CD4-positive, CD25-positive, alpha-beta regulatory T cell (primary cell): Measurements from ENCODE around the gene TMEM132A. TPM values are rescaled to one million over a fixed set of nuclear protein-coding genes. Genes with fewer than 3 reads are reported as not detected.

ENCODE experiments used
- ATAC-seq, 2 donors: fragments of 150-1000 bp; cut with Tn5 transposase; one replicate each; pipeline ENCODE4 v1.10.0; 2021; ENCODE audit warnings: low read depth in 2 of 2, moderate number of reproducible peaks in 2 of 2, moderate library complexity in 1 of 2
- DNase-seq, 3 donors: peaks; one replicate each; pipeline versions ENCODE4 v3.0.0 to v3.0.0-alpha.2; 2012 to 2022; ENCODE audit warnings: mixed read lengths in 1 of 3
- H3K27ac ChIP-seq: one replicate; pipeline ENCODE4 v1.7.0; 2013; ENCODE audit warnings: mild to moderate bottlenecking, low read length; ENCODE audit not compliant: insufficient read depth, poor library complexity, severe bottlenecking
- H3K27me3 ChIP-seq: one replicate; pipeline ENCODE4 v1.7.0; 2013; ENCODE audit warnings: low read length; ENCODE audit not compliant: control insufficient read depth, insufficient read depth
- H3K36me3 ChIP-seq: one replicate; pipeline ENCODE4 v1.7.0; 2013; ENCODE audit warnings: mild to moderate bottlenecking, low read length, moderate library complexity; ENCODE audit not compliant: control insufficient read depth, insufficient read depth
- H3K4me1 ChIP-seq: 2 replicates; pipeline ENCODE4 v1.7.0; 2013; ENCODE audit warnings: mild to moderate bottlenecking, low read length; ENCODE audit not compliant: insufficient read depth, control insufficient read depth, poor library complexity, severe bottlenecking
- H3K4me3 ChIP-seq: one replicate; pipeline ENCODE4 v1.7.0; 2013; ENCODE audit warnings: low read depth, mild to moderate bottlenecking, low read length, moderate library complexity
- H3K9me3 ChIP-seq, 2 experiments: 1 replicate in 1 of 2; 2 replicates in 1 of 2; pipeline ENCODE4 v1.7.0; 2013; ENCODE audit warnings: low read length in 2 of 2, mild to moderate bottlenecking in 1 of 2, moderate library complexity in 1 of 2; ENCODE audit not compliant: control insufficient read depth in 2 of 2
- H3K27ac Mint-ChIP-seq, 3 donors: one replicate each; pipeline ENCODE4 v1.8.0; 2020 to 2022; ENCODE audit warnings: mild to moderate bottlenecking in 3 of 3, mixed read lengths in 3 of 3, moderate library complexity in 2 of 3
- H3K27me3 Mint-ChIP-seq: one replicate; pipeline ENCODE4 v1.8.0; 2022; ENCODE audit warnings: mild to moderate bottlenecking, mixed read lengths
- H3K36me3 Mint-ChIP-seq: one replicate; pipeline ENCODE4 v1.8.0; 2020; ENCODE audit warnings: mixed read lengths
- H3K4me1 Mint-ChIP-seq, 4 donors: one replicate each; pipeline ENCODE4 v1.8.0; 2020 to 2022; ENCODE audit warnings: mixed read lengths in 4 of 4, mild to moderate bottlenecking in 1 of 4
- H3K4me3 Mint-ChIP-seq, 4 donors: one replicate each; pipeline ENCODE4 v1.8.0; 2020 to 2022; ENCODE audit warnings: mild to moderate bottlenecking in 4 of 4, mixed read lengths in 4 of 4, moderate library complexity in 3 of 4
- H3K9me3 Mint-ChIP-seq, 7 donors: one replicate each; pipeline ENCODE4 v1.8.0; 2020 to 2022; ENCODE audit warnings: mixed read lengths in 7 of 7, mild to moderate bottlenecking in 3 of 7, moderate library complexity in 2 of 7
- polyA plus RNA-seq, 4 donors: library from polyadenylated mRNA; unstranded; fragments of 300-500 nt; fragmentation: Illumina TruSeq; gene quantifications; one replicate each; pipeline ENCODE4 v1.2.3, GENCODE V29; 2021
- total RNA-seq: library from RNA; stranded (reverse); gene quantifications from one replicate; pipeline ENCODE4 v1.2.3, GENCODE V29; 2022

TMEM132A gene
- total and polyA plus RNA-seq, 5 donors from 2014 or later: not detected

- Mint-ChIP-seq H3K9me3 (no peaks in the 10 kb centered on the region), H3K36me3 (peaks cover 40% of the 10 kb centered on the region), H3K27ac (no peak overlapping the region)
Observed at GRCh38 chr11:60918251-60918938, 5.9 kb upstream of the TMEM132A start.

GRCh38 chr11:60918939-60919265 is 5.4 kb upstream of the TMEM132A start:
- Mint-ChIP-seq H3K36me3 (peaks cover 41% of the 10 kb centered on the region), H3K27ac (no peak overlapping the region), H3K27me3 (peaks cover 6% of the 10 kb centered on the region), H3K9me3 (no peaks in the 10 kb centered on the region), H3K4me1 (peaks cover 6 to 49% (median 24%) of the 10 kb centered on the region in 4 donors), H3K4me3 (no peak overlapping the region)
- peaks cover 48% of the 10 kb centered on the region for H3K36me3 ChIP-seq
- H3K4me3 ChIP-seq: no peak overlapping the region
- H3K4me1 ChIP-seq: peaks cover 29% of the 10 kb centered on the region
- H3K27me3 ChIP-seq: no peaks in the 10 kb centered on the region
- no peak for DNase-seq
- no peak for ATAC-seq
- no peak overlapping the region for H3K27ac ChIP-seq
- H3K9me3 ChIP-seq: no peaks in the 10 kb centered on the region

More at GRCh38 chr11:60918251-60918938, 5.9 kb upstream of the TMEM132A start:
- no peak for ATAC-seq
- Mint-ChIP-seq H3K4me3 (no peak overlapping the region), H3K27me3 (peaks cover 4% of the 10 kb centered on the region), H3K4me1 (peaks cover 11 to 52% (median 27%) of the 10 kb centered on the region in 4 donors)
- Histone ChIP-seq H3K27me3 (no peaks in the 10 kb centered on the region), H3K9me3 (no peaks in the 10 kb centered on the region), H3K4me3 (no peak overlapping the region), H3K27ac (no peak overlapping the region), H3K4me1 (peaks cover 28% of the 10 kb centered on the region), H3K36me3 (peaks cover 45% of the 10 kb centered on the region)
- DNase-seq: no peak

- H3K36me3 ChIP-seq: peaks cover 48% of the 10 kb centered on the region
- ATAC-seq (no peak), DNase-seq (no peak)
- Mint-ChIP-seq H3K4me1 (peaks cover 4 to 47% (median 24%) of the 10 kb centered on the region in 4 donors), H3K27me3 (peaks cover 6% of the 10 kb centered on the region), H3K27ac (no peak overlapping the region), H3K36me3 (peaks cover 41% of the 10 kb centered on the region), H3K4me3 (no peak overlapping the region), H3K9me3 (no peaks in the 10 kb centered on the region)
- H3K27ac ChIP-seq: no peak overlapping the region
- no peaks in the 10 kb centered on the region for H3K27me3 ChIP-seq
- H3K4me3 ChIP-seq: no peak overlapping the region
- H3K9me3 ChIP-seq: no peaks in the 10 kb centered on the region
- H3K4me1 ChIP-seq: peaks cover 29% of the 10 kb centered on the region
Observed at GRCh38 chr11:60919320-60919719, 4.9 kb upstream of the TMEM132A start.

- Histone ChIP-seq H3K27me3 (no peaks in the 10 kb centered on the region), H3K27ac (no peak overlapping the region), H3K4me1 (peaks cover 29% of the 10 kb centered on the region), H3K36me3 (peaks cover 48% of the 10 kb centered on the region), H3K4me3 (no peak overlapping the region), H3K9me3 (no peaks in the 10 kb centered on the region)
- Mint-ChIP-seq H3K36me3 (peaks cover 41% of the 10 kb centered on the region), H3K9me3 (no peaks in the 10 kb centered on the region), H3K4me1 (peaks cover 4 to 44% (median 24%) of the 10 kb centered on the region in 4 donors), H3K27me3 (peaks cover 6% of the 10 kb centered on the region), H3K4me3 (peak overlapping the region in 2 of 4 donors; percentile 4 to 32), H3K27ac (peak overlapping the region in 1 of 3 donors; percentile 65)
- ATAC-seq: no peak
- no peak for DNase-seq
Observed at GRCh38 chr11:60919956-60920355, 4.3 kb upstream of the TMEM132A start.

GRCh38 chr11:60921259-60921658 is 3.0 kb upstream of the TMEM132A start:
- Histone ChIP-seq H3K4me1 (peaks cover 23% of the 10 kb centered on the region), H3K9me3 (no peaks in the 10 kb centered on the region), H3K27me3 (peaks cover 5% of the 10 kb centered on the region), H3K4me3 (no peak overlapping the region), H3K36me3 (peaks cover 48% of the 10 kb centered on the region), H3K27ac (no peak overlapping the region)
- DNase-seq (no peak), ATAC-seq (no peak)
- Mint-ChIP-seq H3K9me3 (no peaks in the 10 kb centered on the region), H3K4me3 (no peak overlapping the region), H3K4me1 (peaks cover 0 to 36% (median 18%) of the 10 kb centered on the region in 4 donors), H3K27me3 (peaks cover 19% of the 10 kb centered on the region), H3K36me3 (peaks cover 41% of the 10 kb centered on the region), H3K27ac (no peak overlapping the region)

- peaks cover 0 to 30% (median 14%) of the 10 kb centered on the region in 4 donors for H3K4me1 Mint-ChIP-seq
- H3K4me1 ChIP-seq: peaks cover 21% of the 10 kb centered on the region
- no peak overlapping the region for H3K4me3 ChIP-seq
- H3K36me3 Mint-ChIP-seq: peaks cover 44% of the 10 kb centered on the region
- H3K4me3 Mint-ChIP-seq: no peak overlapping the region
- no peak overlapping the region for H3K27ac ChIP-seq
- peaks cover 5% of the 10 kb centered on the region for H3K27me3 ChIP-seq
- peaks cover 48% of the 10 kb centered on the region for H3K36me3 ChIP-seq
- ATAC-seq (no peak), DNase-seq (no peak)
- no peaks in the 10 kb centered on the region for H3K9me3 Mint-ChIP-seq
- H3K9me3 ChIP-seq: no peaks in the 10 kb centered on the region
- no peak overlapping the region for H3K27ac Mint-ChIP-seq
- H3K27me3 Mint-ChIP-seq: peaks cover 25% of the 10 kb centered on the region
Observed at GRCh38 chr11:60921777-60922335, 2.4 kb upstream of the TMEM132A start.

- peaks cover 48% of the 10 kb centered on the region for H3K36me3 ChIP-seq
- peaks cover 5% of the 10 kb centered on the region for H3K27me3 ChIP-seq
- Mint-ChIP-seq H3K4me3 (peak overlapping the region in 2 of 4 donors; percentile 10 to 24), H3K27me3 (peaks cover 30% of the 10 kb centered on the region), H3K9me3 (no peaks in the 10 kb centered on the region), H3K27ac (no peak overlapping the region), H3K4me1 (peaks cover 0 to 25% (median 9%) of the 10 kb centered on the region in 4 donors), H3K36me3 (peaks cover 39% of the 10 kb centered on the region)
- no peak overlapping the region for H3K27ac ChIP-seq
- H3K4me1 ChIP-seq: peaks cover 21% of the 10 kb centered on the region
- no peak overlapping the region for H3K4me3 ChIP-seq
- DNase-seq: no peak
- H3K9me3 ChIP-seq: no peaks in the 10 kb centered on the region
- ATAC-seq: no peak
Observed at GRCh38 chr11:60922906-60923305, 1.4 kb upstream of the TMEM132A start.

- Histone ChIP-seq H3K9me3 (no peaks in the 10 kb centered on the region), H3K4me3 (no peak overlapping the region), H3K36me3 (peaks cover 45% of the 10 kb centered on the region), H3K27ac (no peak overlapping the region), H3K27me3 (peaks cover 5% of the 10 kb centered on the region), H3K4me1 (peaks cover 21% of the 10 kb centered on the region)
- ATAC-seq: no peak
- peaks cover 0 to 25% (median 8%) of the 10 kb centered on the region in 4 donors for H3K4me1 Mint-ChIP-seq
- peak overlapping the region in 3 of 4 donors; percentile 10 to 76 (median 33) for H3K4me3 Mint-ChIP-seq
- DNase-seq: no peak
- peaks cover 30% of the 10 kb centered on the region for H3K27me3 Mint-ChIP-seq
- no peaks in the 10 kb centered on the region for H3K9me3 Mint-ChIP-seq
- peaks cover 36% of the 10 kb centered on the region for H3K36me3 Mint-ChIP-seq
- no peak overlapping the region for H3K27ac Mint-ChIP-seq
Observed at GRCh38 chr11:60923326-60923725, 934 bp upstream of the TMEM132A start.
